HepG2 (cell line): ENCODE data around the gene TTYH2. TPM values are rescaled to one million over a fixed set of nuclear protein-coding genes. Genes with fewer than 3 reads are reported as not detected.

Experiments
- ATAC-seq: fragments of 200-7000 bp; cut with Tn5 transposase; 3 replicates; pipeline ENCODE4 v1.9.1; 2020; ENCODE audit warnings: mild to moderate bottlenecking, moderate library complexity
- BruUV-seq: library from RNA; stranded (reverse); fragments of 400-500 nt; replicated peaks from 2 replicates; lab custom pipeline; 2021; lab: Mats Ljungman, UMichigan
- CTCF ChIA-PET: fragments of 300-600 bp; formaldehyde crosslinking; extraction: SDS; loops from one replicate; lab custom pipeline; 2021; ENCODE audit warnings: low total read pairs, inconsistent platforms, low intra/inter-chr PET ratio; lab: Yijun Ruan, JAX
- POLR2A ChIA-PET: fragments of 350-600 bp; sonication (Branson Sonifier 250); formaldehyde crosslinking; loops from one replicate; lab custom pipeline; 2020; ENCODE audit warnings: antibody characterized with exemption, inconsistent platforms; lab: Yijun Ruan, JAX
- DNase-seq: peaks from one replicate; pipeline ENCODE4 v3.0.0-alpha.2; 2015; ENCODE audit warnings: low spot score
- FAIRE-seq: peaks from 3 replicates; lab custom pipeline; 2011; peaks lifted over from hg19 to GRCh38; lab: Jason Lieb, UNC
- H2AFZ ChIP-seq: one replicate; pipeline ENCODE4 v1.6.1; 2011; ENCODE audit warnings: low read length, inconsistent platforms
- H3K27ac ChIP-seq: fragments of 300-600 bp; 3 replicates; pipeline ENCODE4 v1.8.0; 2011; ENCODE audit warnings: mixed run types, mild to moderate bottlenecking, mixed read lengths, low read length, inconsistent platforms; ENCODE audit not compliant: insufficient read depth; ENCODE audit errors: extremely low read length
- H3K27me3 ChIP-seq, 2 experiments: fragments of 200-600 bp in 1 of 2; 2 replicates in 1 of 2; 3 replicates in 1 of 2; pipeline versions ENCODE4 v1.6.0 to v1.8.0; 2011; ENCODE audit warnings: low read length in 2 of 2, mild to moderate bottlenecking in 2 of 2, moderate library complexity in 2 of 2, inconsistent platforms in 1 of 2; ENCODE audit not compliant: insufficient read depth in 2 of 2, control insufficient read depth in 1 of 2
- H3K36me3 ChIP-seq, 2 experiments: fragments of 200-600 bp in 1 of 2; replicated peaks in 1 of 2; 2 replicates in 1 of 2; 3 replicates in 1 of 2; pipeline versions ENCODE4 v1.5.1 to v1.8.0; 2011; ENCODE audit warnings: low read length in 2 of 2, inconsistent platforms in 1 of 2; ENCODE audit not compliant: insufficient read depth in 2 of 2, control insufficient read depth in 1 of 2
- H3K4me1 ChIP-seq: 2 replicates; pipeline ENCODE4 v1.5.1; 2012; ENCODE audit warnings: low read length, inconsistent platforms; ENCODE audit not compliant: insufficient read depth
- H3K4me2 ChIP-seq: 2 replicates; pipeline ENCODE4 v1.6.0; 2011; ENCODE audit warnings: low read depth, low read length, inconsistent platforms
- H3K4me3 ChIP-seq, 3 experiments: fragments of 200-600 bp in 1 of 3; sonication (generic), shearing (Covaris generic) in 1 of 3; replicated peaks in 1 of 3; 2 replicates each; pipeline ENCODE4 v1.5.1; 2011 to 2016; ENCODE audit warnings: low read length in 3 of 3, inconsistent platforms in 2 of 3, low read depth in 2 of 3, mild to moderate bottlenecking in 2 of 3, control low read depth in 1 of 3, mixed read lengths in 1 of 3; ENCODE audit not compliant: insufficient read depth in 1 of 3
- H3K79me2 ChIP-seq: one replicate; pipeline ENCODE4 v1.6.1; 2011; ENCODE audit warnings: low read length, inconsistent platforms; ENCODE audit not compliant: insufficient read depth
- H3K9ac ChIP-seq: 2 replicates; pipeline ENCODE4 v1.6.0; 2011; ENCODE audit warnings: mild to moderate bottlenecking, low read depth, low read length, inconsistent platforms; ENCODE audit not compliant: insufficient read depth
- H3K9me3 ChIP-seq: 2 replicates; pipeline ENCODE4 v1.5.1; 2012; ENCODE audit warnings: mild to moderate bottlenecking, low read length
- H4K20me1 ChIP-seq: 2 replicates; pipeline ENCODE4 v1.6.0; 2011; ENCODE audit warnings: inconsistent platforms, mild to moderate bottlenecking, low read length, moderate library complexity; ENCODE audit not compliant: insufficient read depth
- ATRX ChIP-seq: sonication (generic); formaldehyde crosslinking; IDR thresholded peaks from 2 replicates; pipeline ENCODE4 v1.4.0; 2020; ENCODE audit warnings: missing genetic modification reagents, borderline replicate concordance
- HES4 ChIP-seq: sonication (generic); formaldehyde crosslinking; IDR thresholded peaks from 2 replicates; pipeline ENCODE4 v1.9.0; 2021; ENCODE audit warnings: mild to moderate bottlenecking, missing genetic modification reagents, borderline replicate concordance
- KDM4B ChIP-seq: sonication (generic); formaldehyde crosslinking; IDR thresholded peaks from 2 replicates; pipeline ENCODE4 v1.4.0; 2020; ENCODE audit warnings: missing genetic modification reagents
- KLF15 ChIP-seq: sonication (generic); formaldehyde crosslinking; IDR thresholded peaks from 2 replicates; pipeline ENCODE4 v1.8.1; 2023; ENCODE audit warnings: borderline replicate concordance, mild to moderate bottlenecking, inconsistent platforms, missing genetic modification reagents, mixed read lengths
- KLF9 ChIP-seq: IDR thresholded peaks from 2 replicates; pipeline ENCODE4 v1.6.1; 2016; ENCODE audit warnings: low read depth
- MTA1 ChIP-seq: sonication (generic); formaldehyde crosslinking; IDR thresholded peaks from 2 replicates; pipeline ENCODE4 v1.4.0; 2020; ENCODE audit warnings: missing genetic modification reagents, mild to moderate bottlenecking, borderline replicate concordance
- NFATC3 ChIP-seq: sonication (generic); formaldehyde crosslinking; IDR thresholded peaks from 2 replicates; pipeline ENCODE4 v1.5.1; 2020; ENCODE audit warnings: mild to moderate bottlenecking, missing genetic modification reagents
- NR2F2 ChIP-seq: IDR thresholded peaks from 2 replicates; pipeline ENCODE4 v1.6.1; 2012; ENCODE audit warnings: low read depth, inconsistent platforms, borderline replicate concordance
- SALL2 ChIP-seq: sonication (generic); formaldehyde crosslinking; IDR thresholded peaks from 2 replicates; pipeline ENCODE4 v1.8.1; 2023; ENCODE audit warnings: mild to moderate bottlenecking, missing genetic modification reagents, inconsistent platforms
- ZBTB20 ChIP-seq: sonication (generic); formaldehyde crosslinking; IDR thresholded peaks from 2 replicates; pipeline ENCODE4 v1.8.1; 2023; ENCODE audit warnings: missing genetic modification reagents, low read depth, mild to moderate bottlenecking, borderline replicate concordance
- ZNF557 ChIP-seq: sonication (generic); formaldehyde crosslinking; IDR thresholded peaks from 2 replicates; pipeline ENCODE4 v1.4.0; 2020; ENCODE audit warnings: missing genetic modification reagents
- WGBS: methylation state at CpG from one replicate; pipeline ENCODE4 v1.1.6; 2017; ENCODE audit warnings: low lambda C conversion rate; 5-methylcytosine and 5-hydroxymethylcytosine counted together
- in situ Hi-C: cut with HindIII; loops from 2 replicates; pipeline ENCODE4 v1.10.0; 2017; ENCODE audit warnings: low pct_unique_long_range_greater_than_20kb; ENCODE audit not compliant: extremely low pct_ligation_motif_present
- intact Hi-C: fragments of 100-400 bp; cut with micrococcal nuclease; formaldehyde crosslinking; loops from one replicate; pipeline ENCODE4 v1.10.0; 2022; ENCODE audit not compliant: unreplicated experiment
- polyA plus RNA-seq, 8 experiments: library from polyadenylated mRNA; depleted of rRNA in 3 of 8; stranded (reverse) in 7 of 8; unstranded in 1 of 8; fragments of >200 nt; fragmentation: Illumina TruSeq in 4 of 8; extraction: Trizol in 4 of 8; gene quantifications; 2 replicates each; pipeline versions ENCODE4 v1.2.1 to v1.2.3, GENCODE V29; 2011 to 2016; ENCODE audit warnings: low read depth in 4 of 8, missing spikeins in 1 of 8, mixed read lengths in 1 of 8; ENCODE audit not compliant: insufficient read depth in 1 of 8
- total RNA-seq, 5 experiments: library from RNA; depleted of rRNA; stranded (reverse); fragments of >200 nt; fragmentation: Illumina TruSeq; extraction: Trizol; gene quantifications; 2 replicates each; pipeline ENCODE4 v1.2.3, GENCODE V29; 2016; ENCODE audit warnings: low read depth in 1 of 5
- TF ChIP-seq, protein P1 (sequence below): sonication (generic); formaldehyde crosslinking; conservative IDR thresholded peaks from 2 replicates; pipeline ENCODE4 v1.4.0; 2020; ENCODE audit warnings: missing genetic modification reagents
- TF ChIP-seq, protein P2 (sequence below): sonication (generic); formaldehyde crosslinking; IDR thresholded peaks from 2 replicates; pipeline ENCODE4 v1.4.0; 2020; ENCODE audit warnings: mild to moderate bottlenecking, missing genetic modification reagents

The TTYH2 gene
- total and polyA plus RNA-seq, 2 of the 13 experiments (the other 11 are each of a cell fraction or from before 2014, with no cell fraction given), result 0.77 to 0.96 TPM

DNA sequence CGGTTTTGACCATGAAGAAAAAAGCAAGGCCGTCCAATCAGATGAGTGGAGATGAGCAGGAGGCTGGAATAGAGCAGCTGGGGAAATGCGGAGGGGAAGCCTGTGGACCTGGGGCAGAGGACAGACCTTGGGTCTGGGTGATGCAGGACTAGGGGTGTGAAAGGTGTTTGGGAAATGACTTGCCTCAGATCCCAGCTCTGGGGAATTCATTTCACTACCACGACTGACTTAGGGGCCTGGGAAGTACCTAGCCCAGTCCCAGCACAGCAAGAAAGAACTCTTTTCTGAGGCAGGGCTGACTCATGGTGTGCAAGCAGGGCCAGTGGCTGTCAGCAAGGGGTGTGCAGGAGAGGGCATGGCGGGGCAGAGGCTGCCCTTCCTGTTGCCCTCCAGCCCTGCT, 75.4 kb downstream of the TTYH2 start (continued):
- TF ChIP-seq ZBTB20, result no peak
- no peak for TF ChIP-seq NR2F2
- TF ChIP-seq SALL2 (CRISPR knock-in tag), result no peak
- TF ChIP-seq KLF9, result no peak
- no peak for TF ChIP-seq ZNF557 (CRISPR knock-in tag)
- TF ChIP-seq HES4 (CRISPR knock-in tag), result no peak
- no peak for TF ChIP-seq KDM4B

GRCh38 chr17:74289688-74290087, 76.3 kb downstream of the TTYH2 start:
- H2AFZ ChIP-seq, result no peak overlapping the region
- FAIRE-seq (no peak), ATAC-seq (no peak), DNase-seq (no peak)
- H3K9me3 ChIP-seq, result no peaks in the 10 kb centered on the region
- H4K20me1 ChIP-seq, result no peaks in the 10 kb centered on the region
- POLR2A ChIA-PET, result no interaction called here
- no peak overlapping the region for H3K27ac ChIP-seq
- intact Hi-C loops (no loop called here), in situ Hi-C loops (no loop called here)
- H3K36me3 ChIP-seq, result no peaks in the 10 kb centered on the region
- H3K9ac ChIP-seq, result no peak overlapping the region
- no peak overlapping the region for H3K4me3 ChIP-seq
- no peak overlapping the region for H3K4me2 ChIP-seq
- no TSS peak for BruUV-seq
- CTCF ChIA-PET, result no interaction called here
- peaks cover 4 to 25% of the 10 kb centered on the region in 2 experiments; a peak in 3 of 5 replicates for H3K27me3 ChIP-seq
- 28% methylated on average over 11 of the region's 11 CpGs for WGBS
- no peaks in the 10 kb centered on the region for H3K79me2 ChIP-seq
- TF ChIP-seq, protein P1, sequence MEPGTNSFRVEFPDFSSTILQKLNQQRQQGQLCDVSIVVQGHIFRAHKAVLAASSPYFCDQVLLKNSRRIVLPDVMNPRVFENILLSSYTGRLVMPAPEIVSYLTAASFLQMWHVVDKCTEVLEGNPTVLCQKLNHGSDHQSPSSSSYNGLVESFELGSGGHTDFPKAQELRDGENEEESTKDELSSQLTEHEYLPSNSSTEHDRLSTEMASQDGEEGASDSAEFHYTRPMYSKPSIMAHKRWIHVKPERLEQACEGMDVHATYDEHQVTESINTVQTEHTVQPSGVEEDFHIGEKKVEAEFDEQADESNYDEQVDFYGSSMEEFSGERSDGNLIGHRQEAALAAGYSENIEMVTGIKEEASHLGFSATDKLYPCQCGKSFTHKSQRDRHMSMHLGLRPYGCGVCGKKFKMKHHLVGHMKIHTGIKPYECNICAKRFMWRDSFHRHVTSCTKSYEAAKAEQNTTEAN (CRISPR knock-in tag), result no peak
- no peak for TF ChIP-seq KLF15 (CRISPR knock-in tag)
- TF ChIP-seq NFATC3 (CRISPR knock-in tag), result no peak
- no peak for TF ChIP-seq ATRX (CRISPR knock-in tag)
- TF ChIP-seq, protein P2, sequence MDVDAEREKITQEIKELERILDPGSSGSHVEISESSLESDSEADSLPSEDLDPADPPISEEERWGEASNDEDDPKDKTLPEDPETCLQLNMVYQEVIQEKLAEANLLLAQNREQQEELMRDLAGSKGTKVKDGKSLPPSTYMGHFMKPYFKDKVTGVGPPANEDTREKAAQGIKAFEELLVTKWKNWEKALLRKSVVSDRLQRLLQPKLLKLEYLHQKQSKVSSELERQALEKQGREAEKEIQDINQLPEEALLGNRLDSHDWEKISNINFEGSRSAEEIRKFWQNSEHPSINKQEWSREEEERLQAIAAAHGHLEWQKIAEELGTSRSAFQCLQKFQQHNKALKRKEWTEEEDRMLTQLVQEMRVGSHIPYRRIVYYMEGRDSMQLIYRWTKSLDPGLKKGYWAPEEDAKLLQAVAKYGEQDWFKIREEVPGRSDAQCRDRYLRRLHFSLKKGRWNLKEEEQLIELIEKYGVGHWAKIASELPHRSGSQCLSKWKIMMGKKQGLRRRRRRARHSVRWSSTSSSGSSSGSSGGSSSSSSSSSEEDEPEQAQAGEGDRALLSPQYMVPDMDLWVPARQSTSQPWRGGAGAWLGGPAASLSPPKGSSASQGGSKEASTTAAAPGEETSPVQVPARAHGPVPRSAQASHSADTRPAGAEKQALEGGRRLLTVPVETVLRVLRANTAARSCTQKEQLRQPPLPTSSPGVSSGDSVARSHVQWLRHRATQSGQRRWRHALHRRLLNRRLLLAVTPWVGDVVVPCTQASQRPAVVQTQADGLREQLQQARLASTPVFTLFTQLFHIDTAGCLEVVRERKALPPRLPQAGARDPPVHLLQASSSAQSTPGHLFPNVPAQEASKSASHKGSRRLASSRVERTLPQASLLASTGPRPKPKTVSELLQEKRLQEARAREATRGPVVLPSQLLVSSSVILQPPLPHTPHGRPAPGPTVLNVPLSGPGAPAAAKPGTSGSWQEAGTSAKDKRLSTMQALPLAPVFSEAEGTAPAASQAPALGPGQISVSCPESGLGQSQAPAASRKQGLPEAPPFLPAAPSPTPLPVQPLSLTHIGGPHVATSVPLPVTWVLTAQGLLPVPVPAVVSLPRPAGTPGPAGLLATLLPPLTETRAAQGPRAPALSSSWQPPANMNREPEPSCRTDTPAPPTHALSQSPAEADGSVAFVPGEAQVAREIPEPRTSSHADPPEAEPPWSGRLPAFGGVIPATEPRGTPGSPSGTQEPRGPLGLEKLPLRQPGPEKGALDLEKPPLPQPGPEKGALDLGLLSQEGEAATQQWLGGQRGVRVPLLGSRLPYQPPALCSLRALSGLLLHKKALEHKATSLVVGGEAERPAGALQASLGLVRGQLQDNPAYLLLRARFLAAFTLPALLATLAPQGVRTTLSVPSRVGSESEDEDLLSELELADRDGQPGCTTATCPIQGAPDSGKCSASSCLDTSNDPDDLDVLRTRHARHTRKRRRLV (CRISPR knock-in tag), result no peak
- TF ChIP-seq MTA1, result no peak
- no peaks in the 10 kb centered on the region for H3K4me1 ChIP-seq
